Natural killer cell (primary cell): ENCODE results near the gene SPATS2L. TPM values are rescaled to one million over a fixed set of nuclear protein-coding genes. Genes with fewer than 3 reads are reported as not detected.

Source experiments
- ATAC-seq, 3 donors: fragments of 150-1000 bp in 2 of 3; fragments of 200-7000 bp in 1 of 3; cut with Tn5 transposase; 1 replicate in 1 of 3; 2 replicates in 2 of 3; pipeline ENCODE4 v1.10.0; 2021; ENCODE audit warnings: mild to moderate bottlenecking in 2 of 3, moderate library complexity in 2 of 3
- DNase-seq, 2 donors: peaks; one replicate each; pipeline versions ENCODE4 v3.0.0 to v3.0.0-alpha.2; 2013 to 2021; ENCODE audit warnings: mixed read lengths in 1 of 2
- H3K27ac ChIP-seq: one replicate; pipeline ENCODE4 v1.5.1; 2013; ENCODE audit warnings: mild to moderate bottlenecking, low read length
- H3K27me3 ChIP-seq: one replicate; pipeline ENCODE4 v1.6.1; 2013; ENCODE audit warnings: low read length; ENCODE audit not compliant: control insufficient read depth, insufficient read depth
- H3K36me3 ChIP-seq: one replicate; pipeline ENCODE4 v1.6.1; 2013; ENCODE audit warnings: low read length; ENCODE audit not compliant: control insufficient read depth, insufficient read depth
- H3K4me1 ChIP-seq: one replicate; pipeline ENCODE4 v1.6.1; 2013; ENCODE audit warnings: low read length; ENCODE audit not compliant: control insufficient read depth, insufficient read depth
- H3K4me3 ChIP-seq: one replicate; pipeline ENCODE4 v1.5.1; 2013; ENCODE audit warnings: low read length
- H3K9me3 ChIP-seq: one replicate; pipeline ENCODE4 v1.6.1; 2013; ENCODE audit warnings: low read length; ENCODE audit not compliant: control insufficient read depth, insufficient read depth
- H3K27ac Mint-ChIP-seq, 2 donors: one replicate each; pipeline ENCODE4 v1.8.0; 2022; ENCODE audit warnings: mild to moderate bottlenecking in 2 of 2, mixed read lengths in 2 of 2, moderate library complexity in 1 of 2
- H3K27me3 Mint-ChIP-seq, 2 donors: one replicate each; pipeline ENCODE4 v1.8.0; 2022; ENCODE audit warnings: low read depth in 2 of 2, mixed read lengths in 2 of 2
- H3K36me3 Mint-ChIP-seq: one replicate; pipeline ENCODE4 v1.8.0; 2022; ENCODE audit warnings: mixed read lengths
- H3K4me1 Mint-ChIP-seq, 2 donors: one replicate each; pipeline ENCODE4 v1.8.0; 2022; ENCODE audit warnings: mixed read lengths in 2 of 2
- H3K4me3 Mint-ChIP-seq: one replicate; pipeline ENCODE4 v1.8.0; 2022; ENCODE audit warnings: mild to moderate bottlenecking, moderate library complexity, mixed read lengths
- H3K9me3 Mint-ChIP-seq, 2 donors: one replicate each; pipeline ENCODE4 v1.8.0; 2022; ENCODE audit warnings: mixed read lengths in 2 of 2
- CTCF ChIP-seq: fragments of 200-600 bp; IDR thresholded peaks from one replicate; pipeline ENCODE4 v1.8.0; 2022; ENCODE audit warnings: antibody characterized with exemption
- WGBS: methylation state at CpG from one replicate; pipeline ENCODE4 v1.1.7; 2013; ENCODE audit warnings: missing lambda C conversion rate; ENCODE audit not compliant: insufficient coverage; 5-methylcytosine and 5-hydroxymethylcytosine counted together
- intact Hi-C: fragments of 100-400 bp; cut with micrococcal nuclease; formaldehyde crosslinking; loops from one replicate; pipeline ENCODE4 v1.14.2; 2022
- total RNA-seq, 4 donors: library from RNA; stranded (reverse); fragments of 120-200 nt in 1 of 4; gene quantifications; one replicate each; pipeline versions ENCODE4 v1.2.3 to v1.2.4, GENCODE V29; 2013 to 2022

SPATS2L gene
- total RNA-seq, 3 donors from 2014 or later (not counting 1 experiment from before 2014, with no cell fraction given): 3.8 to 10.9 (median 4.4) TPM

- no peak for DNase-seq
- no peak for ATAC-seq
- Mint-ChIP-seq H3K27me3 (peaks cover 0 to 29% of the 10 kb centered on the region in 2 donors), H3K4me3 (no peak overlapping the region), H3K27ac (no peak overlapping the region), H3K9me3 (no peaks in the 10 kb centered on the region), H3K36me3 (no peaks in the 10 kb centered on the region), H3K4me1 (no peaks in the 10 kb centered on the region)
- Histone ChIP-seq H3K36me3 (no peaks in the 10 kb centered on the region), H3K4me1 (no peaks in the 10 kb centered on the region), H3K27me3 (no peaks in the 10 kb centered on the region), H3K9me3 (no peaks in the 10 kb centered on the region), H3K4me3 (no peak overlapping the region), H3K27ac (no peak overlapping the region)
- intact Hi-C loops: no loop called here
- no peak for TF ChIP-seq CTCF
- 0% methylated on average over 1 of the region's 1 CpG for WGBS
Measured at GRCh38 chr2:200270732-200271131, 35.8 kb upstream of the SPATS2L start.

GRCh38 chr2:200272320-200272719 is 34.2 kb upstream of the SPATS2L start:
- intact Hi-C loops: no loop called here
- WGBS: 75% methylated on average over 2 of the region's 2 CpGs

GRCh38 chr2:200274116-200275075 is 32.1 kb upstream of the SPATS2L start:
- ATAC-seq: no peak
- no peak overlapping the region for H3K4me3 Mint-ChIP-seq
- H3K27me3 Mint-ChIP-seq: peaks cover 8 to 36% of the 10 kb centered on the region in 2 donors
- Histone ChIP-seq H3K4me1 (no peaks in the 10 kb centered on the region), H3K4me3 (no peak overlapping the region), H3K36me3 (no peaks in the 10 kb centered on the region), H3K27me3 (no peaks in the 10 kb centered on the region), H3K27ac (no peak overlapping the region), H3K9me3 (no peaks in the 10 kb centered on the region)
- H3K27ac Mint-ChIP-seq: no peak overlapping the region
- TF ChIP-seq CTCF: no peak
- DNase-seq: no peak
- 90% methylated on average over 7 of the region's 7 CpGs for WGBS
- H3K4me1 Mint-ChIP-seq: no peaks in the 10 kb centered on the region
- no peaks in the 10 kb centered on the region for H3K36me3 Mint-ChIP-seq
- H3K9me3 Mint-ChIP-seq: no peaks in the 10 kb centered on the region
- intact Hi-C loops: no loop called here

More at GRCh38 chr2:200272320-200272719, 34.2 kb upstream of the SPATS2L start:
- Histone ChIP-seq H3K27me3 (no peaks in the 10 kb centered on the region), H3K4me1 (no peaks in the 10 kb centered on the region), H3K9me3 (no peaks in the 10 kb centered on the region), H3K27ac (no peak overlapping the region), H3K4me3 (no peak overlapping the region), H3K36me3 (no peaks in the 10 kb centered on the region)
- no peak for TF ChIP-seq CTCF
- no peaks in the 10 kb centered on the region for H3K4me1 Mint-ChIP-seq
- no peak overlapping the region for H3K4me3 Mint-ChIP-seq
- no peak for ATAC-seq
- no peaks in the 10 kb centered on the region for H3K36me3 Mint-ChIP-seq
- no peak for DNase-seq
- H3K9me3 Mint-ChIP-seq: no peaks in the 10 kb centered on the region
- no peak overlapping the region for H3K27ac Mint-ChIP-seq
- peaks cover 2 to 32% of the 10 kb centered on the region in 2 donors for H3K27me3 Mint-ChIP-seq
